K562 treated with DMSO at 1 percent for 24 hours (cell line): Measurements from ENCODE around the gene BCL7C. TPM values are rescaled to one million over a fixed set of nuclear protein-coding genes. Genes with fewer than 3 reads are reported as not detected.

ENCODE experiments used
- total RNA-seq: library from RNA; unstranded; fragments of 300-600 nt; gene quantifications from 2 replicates; pipeline ENCODE4 v1.2.3, GENCODE V29; 2022; ENCODE audit warnings: low read depth; ENCODE audit not compliant: insufficient read depth

Gene BCL7C
- total RNA-seq, result 39.7 and 39.8 TPM in 2 replicates

DNA sequence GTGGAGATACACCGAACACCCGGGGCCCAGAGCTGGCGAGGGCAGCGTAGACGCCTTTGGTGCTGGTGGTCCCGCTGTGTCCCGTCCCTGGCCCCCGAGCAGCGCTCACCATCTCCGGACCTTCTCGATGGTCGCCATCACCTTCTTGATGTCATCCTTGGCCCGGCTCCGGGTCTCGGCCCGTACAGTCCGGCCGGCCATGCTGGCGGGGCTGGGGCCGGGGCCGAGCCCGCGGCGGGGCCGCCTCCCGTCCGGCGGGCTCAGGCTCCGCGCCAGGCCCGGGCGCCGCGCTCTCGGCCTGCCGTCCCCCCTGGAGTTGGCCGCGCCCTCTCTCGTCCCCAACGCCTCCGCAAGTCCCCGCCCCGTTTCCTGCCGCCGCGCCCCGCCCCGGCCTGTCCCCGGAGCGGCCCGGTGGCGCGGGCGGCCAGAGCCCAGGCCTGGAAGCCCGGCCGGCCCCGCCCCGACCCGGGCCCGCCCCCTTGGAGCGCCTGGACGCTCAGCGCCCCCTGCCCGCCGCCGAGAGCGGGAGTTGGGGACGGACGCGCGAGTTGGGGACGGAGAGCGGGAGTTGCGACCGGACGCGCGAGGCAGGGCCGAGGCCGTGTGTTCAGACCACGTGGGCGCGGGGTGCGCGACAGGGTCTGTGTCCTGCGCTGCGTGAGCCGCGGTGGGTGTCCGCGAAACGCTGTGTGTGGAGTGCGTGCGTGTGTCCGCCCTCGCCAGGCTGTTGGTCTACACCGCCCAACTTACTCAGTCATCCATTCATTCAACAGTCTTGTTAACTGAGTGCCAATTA lies at the start of gene BCL7C:
Gene BCL7C (minus strand): TSS at position 334 of the 796 bp plus-strand sequence. CDS start 133 bp downstream, at position 201.

DNA sequence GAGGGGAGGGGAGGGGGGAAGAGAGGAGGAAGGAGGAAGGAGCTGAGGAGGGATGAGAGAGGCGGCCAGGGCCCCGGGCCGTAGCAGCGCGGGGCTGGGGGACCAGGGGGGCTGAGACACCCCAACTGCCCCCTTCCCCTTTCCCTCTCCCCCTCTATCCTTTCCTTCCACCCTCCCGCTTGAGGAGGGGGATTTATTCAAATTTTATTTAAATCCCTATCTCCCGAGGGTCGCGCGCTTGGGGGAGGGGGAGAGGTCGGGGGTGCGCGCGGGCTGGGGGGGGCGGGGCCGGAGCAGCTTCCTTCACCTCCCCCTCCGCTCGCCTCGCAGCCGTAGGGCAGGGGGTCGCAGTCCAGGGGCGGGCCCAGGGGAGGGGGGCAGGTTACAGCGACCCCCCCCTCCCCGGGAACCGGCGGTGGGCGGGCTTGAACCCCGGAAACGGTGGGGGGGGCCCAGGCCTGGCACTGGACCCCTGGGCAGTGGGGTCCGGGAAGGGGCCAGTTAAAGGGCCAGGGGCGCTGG lies 29.7 kb upstream of the BCL7C start, which contains the start of gene FBXL19:
Gene FBXL19 (plus strand): TSS at position 19 of the 522 bp plus-strand sequence. CDS start 2,183 bp downstream, outside the sequence.

DNA sequence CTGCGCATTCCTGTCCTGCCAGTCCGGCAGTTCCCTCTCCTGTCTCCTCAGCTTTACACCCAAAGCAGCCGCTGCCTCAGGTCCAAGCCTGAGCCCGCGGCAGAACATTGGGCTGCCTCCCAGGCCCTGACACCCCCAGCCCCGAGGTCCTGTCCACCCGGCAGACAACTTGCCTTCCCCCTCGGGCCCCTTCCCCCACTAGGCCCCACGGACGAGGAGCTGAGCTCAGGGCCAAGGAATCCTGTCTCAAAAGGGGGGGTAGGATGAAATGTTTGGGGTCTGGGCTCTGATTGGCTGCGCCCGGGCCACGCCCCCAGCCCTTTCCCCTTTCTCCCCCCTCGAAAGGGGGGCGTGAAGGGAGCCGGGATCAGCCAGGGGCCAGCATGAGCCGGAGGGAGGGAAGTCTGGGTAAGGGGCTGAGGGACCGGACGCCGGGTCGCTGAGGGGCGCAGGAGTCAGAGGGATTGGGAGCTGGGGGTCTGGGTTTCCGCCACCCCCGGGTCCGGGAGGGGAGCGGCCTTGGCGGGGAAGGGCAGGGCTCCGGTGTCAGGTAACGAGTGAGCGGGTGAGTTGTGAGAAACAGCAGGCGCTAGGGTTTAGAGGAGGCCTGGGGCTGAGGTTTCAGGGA lies 2.5 kb upstream of the BCL7C start, which contains the start of gene CTF1:
Gene CTF1 (plus strand): TSS at position 354 of the 628 bp plus-strand sequence. CDS start 30 bp downstream, at position 384.

Other genes with a start within 250 kb of the BCL7C start
- 66.5 and 87.0 TPM in 2 replicates for gene PRR14, start 243.1 kb downstream of the BCL7C start, total RNA-seq
- 64.4 and 71.6 TPM in 2 replicates for gene FBRS, start 235.6 kb downstream of the BCL7C start, total RNA-seq
- gene SRCAP, start 194.9 kb downstream of the BCL7C start, total RNA-seq, result 30.5 and 36.6 TPM in 2 replicates
- gene PHKG2, start 145.7 kb downstream of the BCL7C start, total RNA-seq, result 50.6 and 51.7 TPM in 2 replicates
- gene CFAP119, start 132.0 kb downstream of the BCL7C start, total RNA-seq, result 12.9 and 15.0 TPM in 2 replicates
- gene RNF40, start 131.8 kb downstream of the BCL7C start, total RNA-seq, result 95.9 and 110 TPM in 2 replicates
- 16.4 and 17.8 TPM in 2 replicates for gene ZNF629, start 106.9 kb downstream of the BCL7C start, total RNA-seq
- gene CTF1, start 2.5 kb upstream of the BCL7C start, total RNA-seq, result 3.7 and 4.2 TPM in 2 replicates
- 30.5 TPM in 2 replicates for gene FBXL19, start 29.5 kb upstream of the BCL7C start, total RNA-seq
- 86.5 and 97.3 TPM in 2 replicates for gene ORAI3, start 55.0 kb upstream of the BCL7C start, total RNA-seq
- gene SETD1A, start 63.7 kb upstream of the BCL7C start, total RNA-seq, result 21.2 and 22.6 TPM in 2 replicates
- gene HSD3B7, start 91.1 kb upstream of the BCL7C start, total RNA-seq, result 41.6 and 42.7 TPM in 2 replicates
- 0.65 and 0.82 TPM in 2 replicates for gene STX1B, start 116.6 kb upstream of the BCL7C start, total RNA-seq
- 48.7 and 57.8 TPM in 2 replicates for gene STX4, start 139.5 kb upstream of the BCL7C start, total RNA-seq
- 20.7 and 21.1 TPM in 2 replicates for gene ZNF668, start 180.2 kb upstream of the BCL7C start, total RNA-seq
- 20.6 and 23.7 TPM in 2 replicates for gene ZNF646, start 180.3 kb upstream of the BCL7C start, total RNA-seq
- gene PRSS53, start 194.9 kb upstream of the BCL7C start, total RNA-seq, result 3.0 and 3.1 TPM in 2 replicates
- 203 and 206 TPM in 2 replicates for gene VKORC1, start 200.7 kb upstream of the BCL7C start, total RNA-seq
- 57.1 and 65.5 TPM in 2 replicates for gene BCKDK, start 214.3 kb upstream of the BCL7C start, total RNA-seq
- gene KAT8, start 223.6 kb upstream of the BCL7C start, total RNA-seq, result 76.8 and 93.8 TPM in 2 replicates
- gene PRSS8, start 241.7 kb upstream of the BCL7C start, total RNA-seq, result 56.3 and 61.3 TPM in 2 replicates